Measurements from ENCODE around the gene MICB. TPM values are rescaled to one million over a fixed set of nuclear protein-coding genes. Genes with fewer than 3 reads are reported as not detected.

MICB gene
- total RNA-seq, 2 experiments from 2014 or later: 44.1 to 63.8 TPM

DNA sequence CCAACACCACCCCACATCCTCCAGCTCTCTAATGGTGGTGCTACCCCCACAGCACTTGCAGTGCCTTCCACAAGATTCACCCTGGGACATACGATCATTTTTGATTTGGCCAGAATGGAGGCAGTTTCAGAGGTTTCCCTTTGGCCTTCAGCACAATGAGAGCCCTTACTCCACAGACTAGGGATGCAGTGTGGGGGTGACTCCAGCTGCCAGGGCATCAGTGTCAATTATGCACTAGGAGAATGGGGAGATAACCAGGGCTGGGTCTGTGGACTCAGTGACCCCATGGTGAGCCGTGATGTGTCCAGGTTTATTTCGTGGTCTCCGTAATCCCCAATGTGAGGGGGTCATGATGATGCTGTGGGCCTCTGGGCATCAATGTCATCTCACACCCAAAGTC, 31.5 kb upstream of the MICB start:
- Mint-ChIP-seq H3K27me3 (no peaks in the 10 kb centered on the region), H3K27ac (no peak overlapping the region), H3K36me3 (peaks cover 47% of the 10 kb centered on the region), H3K4me1 (peaks cover 68% of the 10 kb centered on the region), H3K4me3 (peak overlapping the region; percentile 2), H3K9me3 (ENCODE audit: low read depth) (no peaks in the 10 kb centered on the region)
- ATAC-seq (no peak), DNase-seq (no peak)
- CTCF ChIA-PET: interaction anchor here (1.2 to 1.4 kb wide), 3 partner anchors 8 to 69 kb away, joined by 3 read pairs; no protein-coding TSS in a partner anchor

DNA sequence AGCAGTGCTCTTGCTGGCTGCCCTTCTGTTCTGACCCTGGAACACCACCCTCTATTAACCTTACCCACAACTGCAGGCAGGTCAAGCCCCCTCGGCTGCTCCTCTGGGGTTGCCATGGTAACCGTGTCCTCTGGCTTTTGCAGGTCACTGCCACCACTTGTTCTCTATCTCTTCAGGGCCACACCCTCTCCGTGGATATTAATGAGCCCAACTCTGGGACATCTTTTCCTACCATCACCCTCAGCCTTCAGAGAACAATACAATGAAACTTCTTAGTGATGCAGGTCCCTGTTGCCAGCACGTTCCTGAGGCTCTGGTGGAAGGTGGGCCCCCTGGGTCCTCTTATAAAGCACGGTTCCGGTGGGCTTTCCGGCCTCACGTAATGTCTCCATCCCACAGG, 30.8 kb upstream of the MICB start:
- Mint-ChIP-seq H3K27me3 (no peaks in the 10 kb centered on the region), H3K9me3 (ENCODE audit: low read depth) (no peaks in the 10 kb centered on the region), H3K36me3 (peaks cover 49% of the 10 kb centered on the region), H3K4me1 (peaks cover 67% of the 10 kb centered on the region), H3K4me3 (peak overlapping the region; percentile 2), H3K27ac (peak overlapping the region; percentile 3)
- DNase-seq: no peak
- no peak for ATAC-seq
- CTCF ChIA-PET: interaction anchor here (1.2 kb wide), 1 partner anchor 69 kb away, joined by 3 read pairs; no protein-coding TSS in a partner anchor

DNA sequence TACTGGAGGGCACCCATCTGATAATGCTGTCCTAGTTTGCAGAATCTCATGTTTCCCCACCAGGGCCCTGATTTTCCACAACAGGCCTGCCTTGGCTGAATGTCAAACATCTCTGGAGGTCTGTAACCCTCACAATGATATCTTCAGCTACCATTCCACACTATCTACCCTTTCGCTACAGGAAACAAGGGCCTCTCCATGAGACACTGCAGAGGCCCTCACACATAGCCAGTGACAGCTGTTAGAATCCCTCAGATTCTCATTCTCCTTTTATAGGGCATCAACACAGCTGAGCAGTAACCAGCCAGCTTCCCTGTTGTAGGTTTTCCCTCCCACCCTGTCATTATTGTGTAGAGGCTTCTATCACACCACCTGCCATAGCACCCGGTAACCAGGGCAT, 29.6 kb upstream of the MICB start:
- ATAC-seq (no peak), DNase-seq (no peak)
- H3K36me3 Mint-ChIP-seq: peaks cover 44% of the 10 kb centered on the region
- no peaks in the 10 kb centered on the region for H3K27me3 Mint-ChIP-seq
- H3K27ac Mint-ChIP-seq: no peak overlapping the region
- CTCF ChIA-PET: interaction anchor here (1.0 kb wide), 1 partner anchor 68 kb away, joined by 3 read pairs; no protein-coding TSS in a partner anchor
- H3K9me3 Mint-ChIP-seq (ENCODE audit: low read depth): no peaks in the 10 kb centered on the region
- H3K4me1 Mint-ChIP-seq: peaks cover 59% of the 10 kb centered on the region
- H3K4me3 Mint-ChIP-seq: no peak overlapping the region

- no peak overlapping the region for H3K4me3 Mint-ChIP-seq
- no peaks in the 10 kb centered on the region for H3K27me3 Mint-ChIP-seq
- H3K27ac Mint-ChIP-seq: no peak overlapping the region
- H3K9me3 Mint-ChIP-seq (ENCODE audit: low read depth): no peaks in the 10 kb centered on the region
- peaks cover 24% of the 10 kb centered on the region for H3K36me3 Mint-ChIP-seq
- CTCF ChIA-PET: no interaction called here
- peaks cover 44% of the 10 kb centered on the region for H3K4me1 Mint-ChIP-seq
- DNase-seq: no peak
- ATAC-seq: no peak
These were observed 27.1 kb upstream of the MICB start for GRCh38 chr6:31470801-31471200.

DNA sequence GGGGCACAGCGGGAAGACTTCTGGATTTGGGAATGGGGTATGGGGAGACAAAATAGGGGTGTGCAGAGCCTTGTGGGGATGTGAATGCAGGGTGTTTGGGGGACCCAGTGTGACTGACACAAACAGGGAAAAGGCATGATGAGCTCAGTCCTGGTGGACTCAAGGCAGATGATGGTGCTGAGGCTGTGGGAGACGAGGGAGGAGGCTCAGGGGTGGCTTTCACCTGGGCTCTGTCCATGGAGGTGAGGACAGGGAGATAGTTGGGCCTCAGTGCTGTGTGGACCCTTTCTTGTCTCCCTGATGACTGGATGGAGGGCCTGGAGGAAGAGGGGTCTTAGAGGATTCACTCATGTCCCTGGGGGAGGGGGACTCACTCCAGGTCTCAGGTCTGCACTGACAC, 26.2 kb upstream of the MICB start:
- DNase-seq: no peak
- ATAC-seq: no peak
- CTCF ChIA-PET: interaction anchor here (1.0 kb wide), 1 partner anchor 13 kb away, joined by 5 read pairs; no protein-coding TSS in a partner anchor
- Mint-ChIP-seq H3K36me3 (peaks cover 19% of the 10 kb centered on the region), H3K4me1 (peaks cover 36% of the 10 kb centered on the region), H3K27me3 (no peaks in the 10 kb centered on the region), H3K4me3 (no peak overlapping the region), H3K9me3 (ENCODE audit: low read depth) (no peaks in the 10 kb centered on the region), H3K27ac (no peak overlapping the region)

DNA sequence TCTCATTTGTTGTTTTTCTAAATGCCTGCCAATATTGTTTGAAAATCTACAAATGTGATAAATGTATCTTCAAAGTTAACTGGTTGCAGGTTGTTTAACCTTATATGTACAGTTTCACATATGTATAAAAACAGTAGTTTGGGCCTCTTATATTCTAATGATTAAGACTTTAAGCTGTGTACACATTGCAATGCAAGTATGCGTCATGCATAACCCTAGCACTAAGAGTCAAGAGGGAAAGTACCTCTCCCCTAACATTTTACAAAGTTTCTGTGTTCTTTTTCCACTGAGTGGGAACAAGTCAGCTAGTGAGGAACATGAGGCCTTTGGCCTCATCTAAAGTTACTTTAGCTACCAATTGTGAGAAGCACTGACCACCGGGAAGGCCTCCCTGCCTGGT, 25.7 kb upstream of the MICB start:
- ATAC-seq (no peak), DNase-seq (no peak)
- H3K9me3 Mint-ChIP-seq (ENCODE audit: low read depth): no peaks in the 10 kb centered on the region
- peaks cover 13% of the 10 kb centered on the region for H3K36me3 Mint-ChIP-seq
- H3K4me1 Mint-ChIP-seq: peaks cover 31% of the 10 kb centered on the region
- CTCF ChIA-PET: interaction anchor here (1.0 kb wide), 1 partner anchor 12 kb away, joined by 5 read pairs; no protein-coding TSS in a partner anchor
- H3K27me3 Mint-ChIP-seq: no peaks in the 10 kb centered on the region
- no peak overlapping the region for H3K4me3 Mint-ChIP-seq
- H3K27ac Mint-ChIP-seq: no peak overlapping the region

DNA sequence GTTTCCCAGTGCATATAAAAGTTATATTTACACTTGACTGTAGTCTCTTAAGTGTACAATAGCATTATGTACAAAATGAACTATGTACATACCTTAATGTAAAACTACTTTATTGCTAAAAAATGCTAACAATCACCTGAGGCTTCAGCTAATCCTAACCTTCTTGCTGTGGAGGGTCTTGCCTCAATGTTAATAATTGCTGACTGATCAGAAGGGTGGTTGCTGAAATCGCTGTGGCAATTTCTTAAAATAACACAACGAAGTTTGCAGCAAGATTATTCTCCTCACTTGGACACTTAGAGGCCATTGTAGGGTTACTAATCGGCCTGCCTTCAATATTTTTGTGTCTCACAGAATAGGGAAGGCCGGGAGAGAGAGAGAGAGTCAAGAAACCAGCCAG, 24.7 kb upstream of the MICB start:
- ATAC-seq (no peak), DNase-seq (no peak)
- H3K4me3 Mint-ChIP-seq: no peak overlapping the region
- H3K27ac Mint-ChIP-seq: no peak overlapping the region
- no peaks in the 10 kb centered on the region for H3K27me3 Mint-ChIP-seq
- CTCF ChIA-PET: no interaction called here
- peaks cover 9% of the 10 kb centered on the region for H3K36me3 Mint-ChIP-seq
- peaks cover 24% of the 10 kb centered on the region for H3K4me1 Mint-ChIP-seq
- H3K9me3 Mint-ChIP-seq (ENCODE audit: low read depth): no peaks in the 10 kb centered on the region

DNA sequence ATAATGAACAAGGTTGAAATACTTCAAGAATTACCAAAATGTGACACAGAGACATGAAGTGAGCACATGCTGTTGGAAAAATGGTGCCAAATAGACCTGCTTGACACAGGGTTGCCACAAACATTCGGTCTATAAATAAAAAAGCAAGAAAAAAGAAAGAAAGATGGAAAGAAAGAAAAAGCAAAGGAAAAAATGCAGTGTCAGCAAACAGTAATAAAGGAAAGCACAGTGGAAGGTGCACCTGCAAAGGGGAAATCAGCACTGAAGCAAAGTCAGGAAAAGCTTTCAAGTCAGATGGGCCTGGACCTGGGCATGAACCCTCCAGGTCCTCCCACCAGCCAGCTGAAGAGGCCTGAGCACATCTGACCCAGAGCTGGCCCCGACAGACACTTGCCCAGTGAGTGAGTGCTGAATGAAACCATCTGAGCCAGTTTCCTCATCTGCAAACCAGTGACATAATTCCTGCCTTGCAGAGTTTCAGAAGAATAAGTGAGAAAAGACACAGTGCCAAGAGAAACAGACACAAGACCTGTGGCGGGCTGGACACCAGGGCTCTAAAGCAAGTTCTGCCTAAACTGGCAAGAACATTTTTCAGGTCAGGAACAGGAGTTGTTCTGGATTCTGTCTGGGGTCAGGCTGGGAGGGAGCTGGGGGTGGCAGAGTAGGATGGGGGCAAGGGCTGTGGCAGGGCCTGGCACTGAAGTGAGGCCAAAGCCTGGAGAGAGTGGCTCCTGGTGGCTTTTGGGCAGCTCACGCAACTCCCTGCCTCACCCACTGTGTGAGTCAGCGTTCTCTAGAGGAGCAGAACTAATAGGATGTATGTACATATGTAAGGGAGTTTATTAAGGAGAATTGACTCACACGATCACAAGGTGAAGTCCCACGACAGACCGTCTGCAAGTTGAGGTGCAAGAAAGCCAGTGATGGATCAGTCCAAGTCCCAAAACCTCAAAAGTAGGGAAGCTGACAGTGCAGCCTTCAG, 23.9 kb upstream of the MICB start:
- Mint-ChIP-seq H3K4me3 (no peak overlapping the region), H3K27ac (no peak overlapping the region), H3K36me3 (peaks cover 9% of the 10 kb centered on the region), H3K27me3 (no peaks in the 10 kb centered on the region), H3K4me1 (peaks cover 24% of the 10 kb centered on the region), H3K9me3 (ENCODE audit: low read depth) (no peaks in the 10 kb centered on the region)
- ATAC-seq: no peak
- no peak for DNase-seq
- CTCF ChIA-PET: interaction anchor here (1.0 kb wide), 1 partner anchor 8 kb away, joined by 3 read pairs; no protein-coding TSS in a partner anchor

GRCh38 chr6:31474871-31475286, 23.1 kb upstream of the MICB start:
- ATAC-seq (no peak), DNase-seq (no peak)
- peaks cover 9% of the 10 kb centered on the region for H3K36me3 Mint-ChIP-seq
- CTCF ChIA-PET: interaction anchor here (1.0 kb wide), 1 partner anchor 9 kb away, joined by 3 read pairs; no protein-coding TSS in a partner anchor
- H3K27me3 Mint-ChIP-seq: no peaks in the 10 kb centered on the region
- H3K9me3 Mint-ChIP-seq (ENCODE audit: low read depth): no peaks in the 10 kb centered on the region
- H3K27ac Mint-ChIP-seq: no peak overlapping the region
- peaks cover 17% of the 10 kb centered on the region for H3K4me1 Mint-ChIP-seq
- no peak overlapping the region for H3K4me3 Mint-ChIP-seq

GRCh38 chr6:31476515-31477139, 21.3 kb upstream of the MICB start:
- H3K4me3 Mint-ChIP-seq: no peak overlapping the region
- no peak overlapping the region for H3K27ac Mint-ChIP-seq
- peaks cover 5% of the 10 kb centered on the region for H3K4me1 Mint-ChIP-seq
- no peak for DNase-seq
- H3K9me3 Mint-ChIP-seq (ENCODE audit: low read depth): no peaks in the 10 kb centered on the region
- ATAC-seq: no peak
- CTCF ChIA-PET: no interaction called here
- no peaks in the 10 kb centered on the region for H3K27me3 Mint-ChIP-seq
- H3K36me3 Mint-ChIP-seq: peaks cover 2% of the 10 kb centered on the region

DNA sequence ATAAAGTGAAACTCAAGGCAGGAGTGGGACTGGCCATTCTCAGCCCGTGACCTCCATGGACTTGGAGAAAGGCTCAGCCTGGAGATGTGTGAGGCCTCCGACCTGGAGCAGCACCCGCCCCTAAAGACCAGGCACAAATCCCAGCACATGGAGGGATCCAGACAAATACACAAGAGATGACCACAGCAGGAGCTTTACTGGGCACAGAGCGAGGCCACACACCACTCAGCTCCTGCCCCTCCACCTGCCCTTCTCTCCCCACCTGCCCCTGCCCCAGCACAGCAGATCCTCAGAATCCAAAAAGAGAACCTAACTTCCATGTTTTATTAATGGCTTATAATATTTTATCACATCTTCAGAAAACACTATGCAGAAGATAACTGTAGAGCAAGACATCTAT, 20.4 kb upstream of the MICB start:
- CTCF ChIA-PET: no interaction called here
- no peaks in the 10 kb centered on the region for H3K9me3 Mint-ChIP-seq (ENCODE audit: low read depth)
- H3K27ac Mint-ChIP-seq: no peak overlapping the region
- no peaks in the 10 kb centered on the region for H3K27me3 Mint-ChIP-seq
- DNase-seq (no peak), ATAC-seq (no peak)
- H3K4me3 Mint-ChIP-seq: no peak overlapping the region
- H3K4me1 Mint-ChIP-seq: peaks cover 4% of the 10 kb centered on the region
- H3K36me3 Mint-ChIP-seq: peaks cover 2% of the 10 kb centered on the region

DNA sequence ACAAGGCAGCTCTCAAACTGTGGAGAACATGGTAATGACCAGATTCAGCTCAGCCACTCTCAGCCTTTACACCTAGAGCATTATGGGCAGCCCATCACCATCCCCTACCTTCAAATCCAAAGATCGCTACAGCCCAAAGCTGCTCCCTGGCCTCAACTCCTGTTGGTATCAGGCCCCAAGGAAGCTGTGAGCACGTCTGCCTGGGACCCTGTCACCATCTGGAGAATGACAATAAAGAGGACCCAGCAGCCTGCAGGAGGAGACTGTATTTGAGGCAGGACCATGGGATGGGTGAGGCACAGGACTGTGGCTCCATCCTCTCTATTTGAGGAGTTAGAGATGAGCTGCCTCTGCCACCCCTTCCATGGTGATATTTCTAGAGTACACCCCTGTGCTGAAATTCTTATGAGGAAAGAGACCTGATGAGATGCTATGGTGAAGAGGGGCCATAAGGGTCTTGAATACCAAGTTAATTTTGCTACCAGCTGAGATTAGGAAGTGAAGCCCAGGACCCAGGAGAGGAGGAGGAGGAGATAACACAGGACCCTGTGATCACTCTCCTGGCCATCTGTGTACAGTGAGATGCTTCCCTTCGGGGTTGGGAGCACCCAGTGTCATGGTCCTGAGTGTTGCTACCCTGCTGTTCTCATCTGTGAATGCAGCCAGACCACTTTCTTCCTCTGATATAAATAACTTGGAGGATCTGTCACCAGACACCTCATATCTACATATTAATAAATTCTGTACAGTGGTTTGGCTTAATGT, 19.6 kb upstream of the MICB start:
- Mint-ChIP-seq H3K27ac (no peak overlapping the region), H3K4me1 (peaks cover 4% of the 10 kb centered on the region)

More for the DNA sequence above, 19.6 kb upstream of the MICB start:
- no peak for DNase-seq
- H3K9me3 Mint-ChIP-seq (ENCODE audit: low read depth): no peaks in the 10 kb centered on the region
- peaks cover 2% of the 10 kb centered on the region for H3K36me3 Mint-ChIP-seq
- no peaks in the 10 kb centered on the region for H3K27me3 Mint-ChIP-seq
- no peak for ATAC-seq
- no peak overlapping the region for H3K4me3 Mint-ChIP-seq
- CTCF ChIA-PET: interaction anchor here (0.5 kb wide), 1 partner anchor 36 kb away, joined by 3 read pairs; no protein-coding TSS in a partner anchor
